Right hindlimb (tissue), 1 donor: Measurements from ENCODE around the gene GNG12.

Experiments used
- DNase-seq: peaks from one replicate; pipeline ENCODE4 v3.0.0-alpha.2; 2018

The GNG12 gene

DNA sequence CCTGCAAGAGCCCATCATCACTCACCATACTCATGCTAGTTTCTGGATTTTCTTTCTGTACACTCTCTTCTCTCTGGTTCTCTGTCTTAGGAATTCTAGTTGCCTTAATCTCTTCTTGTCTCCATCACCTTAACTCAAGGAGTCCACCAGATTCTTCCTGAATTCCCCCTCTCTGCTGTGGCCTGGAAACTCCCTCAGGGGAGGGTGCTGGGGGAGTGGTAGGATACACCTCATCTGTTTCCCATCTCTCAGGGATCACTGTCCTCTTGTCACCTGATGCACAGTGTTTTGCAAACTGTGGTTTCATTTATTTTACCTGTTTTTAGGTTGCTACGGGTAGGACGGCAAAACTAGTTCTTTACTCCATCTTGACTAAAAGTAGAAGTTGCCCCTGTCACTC lies 6.6 kb upstream of the GNG12 start:
- no peak for DNase-seq

DNA sequence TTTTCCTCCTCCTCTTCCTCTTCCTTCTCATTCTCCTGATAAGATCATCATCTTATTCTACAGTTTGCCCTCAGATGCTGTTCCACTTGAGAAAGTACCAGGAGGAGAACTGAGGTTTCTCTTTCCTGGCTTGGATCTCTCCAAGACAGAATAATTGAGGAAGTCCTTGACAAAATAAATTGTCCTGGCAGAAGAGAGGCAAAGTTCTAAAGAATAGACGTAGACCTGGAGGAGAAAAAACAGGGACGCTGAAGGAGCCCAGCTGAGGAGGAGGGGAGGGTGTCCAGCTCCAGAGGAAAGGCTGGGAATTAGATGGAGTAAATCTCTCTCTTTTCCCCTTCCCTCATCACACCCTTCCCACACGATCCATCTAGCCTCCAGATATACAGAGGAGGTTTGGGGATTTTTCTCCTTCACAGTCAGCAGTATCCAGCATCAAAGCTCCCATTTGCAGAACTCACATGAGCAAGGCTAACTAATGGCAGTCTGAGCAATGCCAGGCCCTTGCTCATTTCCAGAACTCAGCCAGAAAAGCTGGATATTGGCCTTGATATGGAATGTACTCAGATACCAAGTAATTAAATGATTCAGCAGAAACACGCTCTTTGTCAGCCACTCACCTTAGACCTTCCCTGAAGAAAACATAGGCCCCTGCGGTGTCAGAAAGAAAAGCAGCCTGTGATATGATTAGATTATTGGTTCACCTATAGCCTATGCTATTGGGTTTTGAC lies 5.1 kb upstream of the GNG12 start:
- DNase-seq, result no peak

DNA sequence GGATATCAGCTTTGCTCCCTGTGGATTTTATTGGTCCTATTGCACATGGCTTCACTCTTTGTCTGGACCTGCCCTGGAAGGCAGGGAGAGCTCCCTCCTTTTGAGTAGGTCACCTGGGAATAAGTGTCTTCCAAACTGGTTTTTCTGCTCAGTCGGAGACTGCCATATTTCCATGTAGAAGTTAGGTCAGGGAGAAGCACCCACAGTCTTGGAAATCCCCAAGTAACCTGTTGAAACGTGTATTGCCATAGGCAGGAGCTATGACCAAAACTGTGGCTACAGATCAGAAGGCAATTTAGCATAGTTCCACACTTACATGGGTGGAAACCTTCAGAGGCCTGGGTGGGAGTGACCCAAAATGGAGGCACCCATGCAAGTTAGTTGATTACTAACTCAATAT lies 3.5 kb upstream of the GNG12 start:
- no peak for DNase-seq

- DNase-seq, result no peak
Observed at GRCh38 chr1:67835663-67836452, 2.6 kb upstream of the GNG12 start.

DNA sequence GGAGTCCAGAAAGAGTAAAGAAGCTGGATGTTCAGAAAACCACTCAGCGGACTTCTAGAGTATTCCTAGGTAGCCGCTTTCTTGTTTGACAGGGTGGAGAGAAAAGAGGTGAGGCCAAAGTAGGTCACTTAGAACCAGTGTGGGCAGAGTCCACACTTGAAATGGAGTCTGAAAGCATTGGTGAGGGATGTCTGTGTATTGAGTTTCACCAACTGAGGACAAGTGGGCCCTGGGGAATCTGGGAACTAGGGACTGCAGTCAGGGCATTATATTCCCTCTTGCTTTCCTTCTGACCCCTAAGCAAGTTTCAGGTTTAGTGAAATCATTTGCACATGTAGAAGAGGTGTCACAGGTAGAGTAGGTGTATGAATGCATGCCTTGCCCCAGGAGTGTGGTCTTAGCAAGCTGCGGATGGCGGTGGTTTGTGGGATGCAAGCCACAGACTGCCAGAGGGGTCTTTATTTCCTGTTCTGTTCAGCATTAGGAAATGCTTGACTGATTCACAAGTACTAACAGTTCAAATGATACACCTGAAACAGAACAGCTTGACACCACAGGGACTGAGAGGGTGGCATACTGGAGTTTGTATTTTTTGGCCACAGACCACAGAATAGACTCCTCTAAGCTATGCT lies 1.1 kb upstream of the GNG12 start:
- DNase-seq, result no peak

GRCh38 chr1:67833602-67833940 lies 304 bp upstream of the GNG12 start:
- DNase-seq, result no peak

DNA sequence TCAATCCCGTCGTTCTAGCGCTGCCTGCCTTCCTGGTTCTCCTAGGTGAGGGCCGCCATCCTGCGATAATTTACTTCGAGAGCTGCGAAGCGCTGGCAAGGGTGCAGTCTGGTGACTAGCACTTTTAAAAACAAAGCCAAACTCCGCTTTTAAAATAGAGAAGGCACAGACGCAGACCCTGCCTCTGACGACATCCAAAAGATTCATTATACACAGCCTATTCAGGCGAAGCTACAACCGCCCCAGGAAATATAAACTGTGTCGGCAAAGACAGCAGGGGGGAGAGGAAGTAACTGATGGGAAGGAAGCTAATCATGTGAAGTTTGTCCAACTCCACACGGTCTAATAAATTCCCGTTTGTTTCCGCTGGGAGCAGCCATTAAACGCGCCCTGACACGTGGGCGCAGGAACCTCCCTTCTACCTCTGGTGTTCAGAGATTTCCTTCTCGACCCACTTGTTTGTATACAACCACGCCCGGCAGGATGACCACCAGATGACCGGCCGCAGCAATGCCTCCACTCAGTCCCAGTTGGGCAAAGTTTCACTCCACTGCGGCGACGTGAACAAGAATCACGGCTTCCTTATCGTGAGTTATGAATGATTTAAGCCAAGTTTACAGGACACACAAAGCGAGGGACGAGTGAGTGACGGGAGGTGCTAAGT lies 1.3 kb downstream of the GNG12 start:
- peak; percentile 69 for DNase-seq

DNA sequence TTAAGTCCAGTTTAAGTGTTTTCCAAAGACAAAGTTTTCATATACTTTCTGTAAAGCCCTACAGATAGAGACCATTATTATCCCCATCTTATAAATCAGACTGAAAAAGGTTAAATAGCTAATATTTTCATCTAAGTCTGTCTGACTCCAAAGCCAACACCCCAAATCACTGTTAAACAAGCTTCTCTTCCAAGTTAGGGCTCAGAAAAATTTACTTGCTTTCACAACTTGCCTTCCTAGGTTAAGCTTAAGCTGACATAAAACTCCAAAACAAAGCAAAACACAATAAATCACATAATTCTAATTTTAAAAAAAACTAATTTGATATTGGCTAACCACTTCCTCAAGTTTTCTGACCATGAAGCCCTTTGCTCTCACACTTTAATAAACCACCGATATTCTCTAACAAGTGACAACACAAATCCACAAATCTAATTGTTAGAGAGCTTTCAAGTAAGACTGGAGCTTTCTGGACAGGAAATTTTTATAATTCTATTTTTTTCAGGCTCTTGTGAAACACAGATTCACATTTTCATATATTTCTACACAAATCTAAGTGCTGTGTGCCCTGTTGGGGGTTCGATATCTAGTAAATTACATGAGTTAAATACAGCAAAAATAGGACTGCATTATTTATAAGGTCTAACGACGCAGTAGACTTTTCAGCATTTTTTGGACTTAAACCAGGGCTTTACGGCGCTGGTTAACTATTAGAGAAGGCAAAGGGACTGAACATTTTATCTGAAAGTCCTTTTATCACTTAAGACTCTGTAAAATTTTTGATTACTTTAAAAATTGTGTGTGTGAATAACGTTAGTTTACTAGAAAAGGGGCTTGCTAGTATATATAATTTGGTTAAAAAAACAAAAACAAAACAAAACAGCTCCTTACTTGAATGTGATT lies 2.1 kb downstream of the GNG12 start:
- no peak for DNase-seq

DNA sequence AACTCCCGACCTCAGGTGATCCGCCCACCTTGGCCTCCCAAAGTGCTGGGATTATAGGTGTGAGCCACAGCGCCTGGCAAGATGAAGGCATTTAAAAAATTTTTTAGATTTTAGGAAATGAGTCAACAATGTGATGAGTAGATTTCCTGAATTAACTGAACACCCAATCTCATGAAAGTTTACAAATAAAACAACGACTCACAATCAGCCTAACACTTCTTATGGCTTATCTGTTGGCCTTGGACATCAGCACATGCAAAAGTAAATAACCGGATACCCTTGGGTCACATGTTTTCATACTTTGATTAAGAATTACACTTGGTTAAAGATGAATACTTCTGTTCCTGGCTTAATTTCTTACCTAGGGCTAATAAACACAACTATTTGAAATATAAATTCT lies 3.0 kb downstream of the GNG12 start:
- DNase-seq, result no peak

DNA sequence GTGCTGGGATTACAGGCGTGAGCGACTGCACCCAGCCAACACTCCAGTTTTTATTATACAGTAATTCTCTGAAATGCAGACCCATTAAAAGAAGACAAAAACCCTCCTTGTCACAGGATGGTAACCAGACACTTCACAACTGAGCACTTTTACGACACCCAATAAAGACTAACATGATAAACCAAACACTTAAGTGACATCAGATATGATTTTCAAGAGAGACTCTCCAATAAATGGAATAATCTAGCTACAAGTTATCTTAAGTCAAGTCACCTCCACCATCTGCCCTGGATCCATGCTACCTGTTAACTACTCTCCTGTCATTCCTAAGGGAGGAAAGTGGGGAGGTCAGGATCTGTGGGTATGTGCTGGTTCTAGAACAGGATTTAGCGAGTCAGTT lies 5.6 kb downstream of the GNG12 start:
- no peak for DNase-seq

- DNase-seq, result no peak
Observed at GRCh38 chr1:67825591-67825990, 7.7 kb downstream of the GNG12 start.

DNA sequence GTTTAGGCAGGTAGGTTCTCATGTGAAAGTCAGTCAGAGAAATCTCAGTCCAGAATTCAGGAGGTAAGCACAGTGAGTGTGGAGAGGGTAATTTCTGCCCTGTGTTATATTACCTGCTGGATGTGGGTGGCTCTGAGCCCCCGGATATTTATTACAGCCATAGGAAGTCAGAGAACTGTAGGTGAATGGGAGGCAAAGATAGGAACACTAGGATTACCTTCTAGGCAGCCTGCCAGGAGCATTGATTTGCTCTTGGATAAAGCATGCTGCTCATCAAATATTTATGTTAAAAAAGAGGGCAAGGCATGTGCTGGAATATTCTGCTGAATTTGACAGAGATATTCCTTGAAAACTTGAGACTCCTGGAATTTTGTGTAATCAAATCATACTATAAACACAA lies 8.5 kb downstream of the GNG12 start:
- no peak for DNase-seq

DNA sequence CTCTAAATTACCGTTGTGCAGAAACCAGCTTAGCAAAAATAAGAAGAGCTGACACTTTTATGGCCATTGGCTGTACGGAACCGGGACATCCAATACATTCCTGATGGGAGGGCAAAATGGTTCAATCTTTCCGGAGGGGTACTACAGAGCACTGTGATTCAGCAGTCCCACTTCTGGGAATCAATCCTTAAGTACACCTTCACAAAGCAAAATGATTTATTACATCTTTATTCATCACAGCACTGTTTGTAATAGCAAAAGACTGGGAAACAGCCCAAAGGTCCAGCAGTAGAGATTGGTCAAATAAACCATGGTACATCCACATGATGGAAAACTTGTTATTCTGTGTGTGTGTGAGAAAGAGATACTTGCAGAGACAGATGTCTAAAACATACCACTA lies 9.7 kb downstream of the GNG12 start:
- DNase-seq, result no peak

GRCh38 chr1:67821263-67821662 lies 12.0 kb downstream of the GNG12 start:
- DNase-seq, result no peak

DNA sequence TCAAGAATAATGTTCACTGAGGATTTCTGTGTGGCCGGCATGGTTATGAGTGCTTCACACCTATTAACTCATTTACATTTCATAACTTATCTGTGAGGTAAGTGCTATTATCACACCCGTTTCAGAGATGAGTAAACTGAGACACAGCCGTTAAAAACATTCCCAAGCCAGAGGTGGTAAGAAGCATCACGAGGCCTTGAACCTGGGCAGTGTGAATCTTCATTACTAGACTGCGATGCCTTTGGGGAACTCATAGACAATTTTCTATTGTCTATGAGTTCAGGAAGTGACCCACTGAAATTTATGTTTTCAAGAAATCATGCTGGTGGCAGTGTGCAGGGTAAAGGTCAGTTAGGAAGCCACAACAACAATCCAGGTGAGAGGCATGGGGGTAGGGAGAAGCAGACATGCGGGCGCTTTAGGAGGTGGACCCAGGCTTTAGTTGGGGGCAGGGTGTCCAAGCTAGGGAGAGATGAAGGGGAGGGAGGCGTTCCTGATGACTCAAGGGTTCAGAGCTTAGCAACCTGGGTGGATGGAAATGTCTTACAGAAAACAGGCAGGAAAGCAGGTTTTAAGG lies 14.5 kb downstream of the GNG12 start:
- no peak for DNase-seq

GRCh38 chr1:67818162-67818561 lies 15.1 kb downstream of the GNG12 start:
- no peak for DNase-seq

DNA sequence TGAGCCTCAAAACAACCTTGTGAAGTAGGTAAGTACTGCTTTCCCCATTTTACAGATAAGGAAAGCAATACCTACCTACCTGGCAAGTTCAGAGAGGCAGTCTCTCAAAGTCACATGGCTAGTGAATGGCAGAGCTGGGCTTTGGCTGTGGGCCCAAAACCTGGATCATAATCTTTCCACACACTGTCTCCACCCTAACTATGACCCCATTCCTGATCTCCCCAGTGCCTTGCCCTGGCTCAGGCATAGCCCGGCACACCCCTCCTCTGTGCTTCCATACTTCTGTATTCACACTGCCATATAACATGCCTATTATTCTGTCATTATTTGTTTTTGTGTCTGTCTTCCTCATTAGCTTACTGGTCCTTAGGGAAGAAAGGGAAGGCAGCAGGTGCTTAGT lies 15.9 kb downstream of the GNG12 start:
- DNase-seq, result no peak

DNA sequence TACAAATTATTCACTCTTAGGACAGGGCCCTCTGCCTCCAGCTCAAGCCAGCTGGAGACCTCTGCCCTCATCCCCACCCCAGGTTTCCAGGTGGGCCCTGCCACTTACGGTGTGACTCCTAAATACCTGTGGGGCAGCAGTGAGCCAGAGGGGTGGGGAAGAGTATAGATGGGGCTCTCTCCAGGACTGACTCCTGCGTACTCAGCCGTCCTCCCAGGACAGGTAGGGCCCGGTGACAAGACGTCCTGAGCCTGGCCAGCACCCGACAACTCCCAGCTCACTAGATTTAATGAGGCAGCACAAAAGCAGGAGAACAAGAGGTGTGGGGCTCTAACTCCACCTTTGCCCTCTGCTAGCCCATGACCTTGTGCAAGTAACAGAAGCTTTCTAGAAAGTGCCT lies 16.8 kb downstream of the GNG12 start:
- DNase-seq, result no peak

DNA sequence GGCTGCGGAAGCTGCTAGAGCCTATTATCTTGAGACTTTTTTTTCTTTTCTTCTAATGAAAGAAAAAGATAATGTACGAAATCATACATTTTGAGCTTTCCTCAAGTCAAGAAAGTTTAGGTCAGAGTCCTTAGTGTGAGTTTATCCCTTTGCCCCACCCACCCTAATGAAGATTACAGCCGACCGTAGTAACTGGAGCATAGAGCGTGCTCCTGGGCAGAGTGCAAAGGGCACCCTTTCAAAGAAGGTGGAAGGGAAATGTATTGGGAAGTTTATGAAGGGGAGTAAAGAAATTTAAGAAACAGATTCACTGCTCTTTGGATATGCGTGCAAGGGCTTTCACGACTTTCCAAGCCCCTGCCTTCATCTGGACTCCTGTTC lies 17.2 kb downstream of the GNG12 start:
- no peak for DNase-seq

DNA sequence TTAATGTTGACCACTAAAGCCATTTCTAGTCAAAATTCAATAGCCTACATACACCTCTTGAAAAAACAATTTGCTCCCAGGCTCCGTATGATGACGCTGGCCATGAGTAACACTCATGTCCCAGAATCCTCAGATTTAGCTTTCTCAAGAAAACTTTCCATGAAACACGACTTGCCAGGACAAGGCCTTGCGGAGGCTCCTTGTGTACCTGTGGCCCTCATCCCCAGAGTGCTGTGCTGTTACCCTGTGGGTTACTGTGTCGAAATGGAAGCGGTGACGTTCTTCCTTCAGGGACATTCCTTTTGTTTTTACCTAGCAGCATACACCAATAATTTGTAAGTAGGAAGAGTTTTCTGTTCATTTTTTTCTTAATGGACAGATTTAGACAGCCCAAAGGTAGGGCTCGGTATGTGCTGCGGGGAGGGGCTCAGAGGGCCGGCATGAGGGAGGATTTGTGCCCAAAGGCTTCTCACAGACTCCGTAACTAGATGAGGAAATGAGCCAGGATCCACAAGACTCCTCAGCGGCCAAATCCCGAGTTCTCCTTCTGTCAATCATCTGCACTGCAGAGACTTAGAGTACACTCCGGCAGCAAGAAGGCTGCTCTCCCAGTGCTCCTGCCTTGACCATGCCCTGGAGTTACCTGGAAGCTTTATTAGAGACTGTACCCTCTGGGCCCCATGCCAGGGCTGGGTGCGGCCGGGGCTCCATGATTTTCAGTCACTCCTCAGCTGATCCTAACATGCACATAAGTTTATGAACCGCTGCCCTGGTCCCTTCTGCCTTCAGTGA lies 17.8 kb downstream of the GNG12 start:
- no peak for DNase-seq

GRCh38 chr1:67814121-67814772 lies 19.0 kb downstream of the GNG12 start:
- DNase-seq, result no peak
